ENCODE measurements around the gene RCHY1.

DNA sequence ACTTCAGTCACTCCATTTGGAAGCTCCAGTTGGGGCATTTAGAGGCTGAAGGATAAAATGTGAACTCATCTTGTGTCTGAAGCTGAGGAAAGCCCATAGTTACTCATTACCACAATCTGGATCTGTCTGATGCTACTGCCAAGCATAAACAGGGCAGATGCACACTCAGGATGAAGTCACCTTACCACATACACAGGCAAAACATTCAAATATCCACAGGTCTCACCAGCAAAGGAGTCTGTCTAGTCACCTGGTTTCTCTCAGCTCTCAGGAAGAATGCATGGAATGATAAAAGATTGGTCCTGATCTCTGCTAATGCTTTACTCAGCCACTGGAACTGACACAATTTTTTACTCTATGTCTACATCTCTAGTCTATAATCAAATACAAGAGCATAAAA is 28.6 kb upstream of the RCHY1 start:
- TF ChIP-seq, protein P1, sequence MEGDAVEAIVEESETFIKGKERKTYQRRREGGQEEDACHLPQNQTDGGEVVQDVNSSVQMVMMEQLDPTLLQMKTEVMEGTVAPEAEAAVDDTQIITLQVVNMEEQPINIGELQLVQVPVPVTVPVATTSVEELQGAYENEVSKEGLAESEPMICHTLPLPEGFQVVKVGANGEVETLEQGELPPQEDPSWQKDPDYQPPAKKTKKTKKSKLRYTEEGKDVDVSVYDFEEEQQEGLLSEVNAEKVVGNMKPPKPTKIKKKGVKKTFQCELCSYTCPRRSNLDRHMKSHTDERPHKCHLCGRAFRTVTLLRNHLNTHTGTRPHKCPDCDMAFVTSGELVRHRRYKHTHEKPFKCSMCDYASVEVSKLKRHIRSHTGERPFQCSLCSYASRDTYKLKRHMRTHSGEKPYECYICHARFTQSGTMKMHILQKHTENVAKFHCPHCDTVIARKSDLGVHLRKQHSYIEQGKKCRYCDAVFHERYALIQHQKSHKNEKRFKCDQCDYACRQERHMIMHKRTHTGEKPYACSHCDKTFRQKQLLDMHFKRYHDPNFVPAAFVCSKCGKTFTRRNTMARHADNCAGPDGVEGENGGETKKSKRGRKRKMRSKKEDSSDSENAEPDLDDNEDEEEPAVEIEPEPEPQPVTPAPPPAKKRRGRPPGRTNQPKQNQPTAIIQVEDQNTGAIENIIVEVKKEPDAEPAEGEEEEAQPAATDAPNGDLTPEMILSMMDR (IDR thresholded peaks at IDR 0.05; ENCODE audit: low read depth, low read length, missing input control), result no peak
- no peak for TF ChIP-seq EGR1 (IDR thresholded peaks at IDR 0.05; ENCODE audit: low read depth in 2 of 2)
- TF ChIP-seq, protein P2, sequence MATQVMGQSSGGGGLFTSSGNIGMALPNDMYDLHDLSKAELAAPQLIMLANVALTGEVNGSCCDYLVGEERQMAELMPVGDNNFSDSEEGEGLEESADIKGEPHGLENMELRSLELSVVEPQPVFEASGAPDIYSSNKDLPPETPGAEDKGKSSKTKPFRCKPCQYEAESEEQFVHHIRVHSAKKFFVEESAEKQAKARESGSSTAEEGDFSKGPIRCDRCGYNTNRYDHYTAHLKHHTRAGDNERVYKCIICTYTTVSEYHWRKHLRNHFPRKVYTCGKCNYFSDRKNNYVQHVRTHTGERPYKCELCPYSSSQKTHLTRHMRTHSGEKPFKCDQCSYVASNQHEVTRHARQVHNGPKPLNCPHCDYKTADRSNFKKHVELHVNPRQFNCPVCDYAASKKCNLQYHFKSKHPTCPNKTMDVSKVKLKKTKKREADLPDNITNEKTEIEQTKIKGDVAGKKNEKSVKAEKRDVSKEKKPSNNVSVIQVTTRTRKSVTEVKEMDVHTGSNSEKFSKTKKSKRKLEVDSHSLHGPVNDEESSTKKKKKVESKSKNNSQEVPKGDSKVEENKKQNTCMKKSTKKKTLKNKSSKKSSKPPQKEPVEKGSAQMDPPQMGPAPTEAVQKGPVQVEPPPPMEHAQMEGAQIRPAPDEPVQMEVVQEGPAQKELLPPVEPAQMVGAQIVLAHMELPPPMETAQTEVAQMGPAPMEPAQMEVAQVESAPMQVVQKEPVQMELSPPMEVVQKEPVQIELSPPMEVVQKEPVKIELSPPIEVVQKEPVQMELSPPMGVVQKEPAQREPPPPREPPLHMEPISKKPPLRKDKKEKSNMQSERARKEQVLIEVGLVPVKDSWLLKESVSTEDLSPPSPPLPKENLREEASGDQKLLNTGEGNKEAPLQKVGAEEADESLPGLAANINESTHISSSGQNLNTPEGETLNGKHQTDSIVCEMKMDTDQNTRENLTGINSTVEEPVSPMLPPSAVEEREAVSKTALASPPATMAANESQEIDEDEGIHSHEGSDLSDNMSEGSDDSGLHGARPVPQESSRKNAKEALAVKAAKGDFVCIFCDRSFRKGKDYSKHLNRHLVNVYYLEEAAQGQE (IDR thresholded peaks at IDR 0.05), result no peak
- TF ChIP-seq TAF1 (conservative IDR thresholded peaks at IDR 0.05), result no peak
- TF ChIP-seq YY1 (IDR thresholded peaks at IDR 0.05), result no peak
- no peak for TF ChIP-seq RAD21 (IDR thresholded peaks at IDR 0.05)
- TF ChIP-seq GABPA (IDR thresholded peaks at IDR 0.05 in 1 of 2, conservative IDR thresholded peaks at IDR 0.05 in 1 of 2), result no peak
- TF ChIP-seq, protein P3, sequence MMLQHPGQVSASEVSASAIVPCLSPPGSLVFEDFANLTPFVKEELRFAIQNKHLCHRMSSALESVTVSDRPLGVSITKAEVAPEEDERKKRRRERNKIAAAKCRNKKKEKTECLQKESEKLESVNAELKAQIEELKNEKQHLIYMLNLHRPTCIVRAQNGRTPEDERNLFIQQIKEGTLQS (IDR thresholded peaks at IDR 0.05), result no peak
- TF ChIP-seq, protein P4, sequence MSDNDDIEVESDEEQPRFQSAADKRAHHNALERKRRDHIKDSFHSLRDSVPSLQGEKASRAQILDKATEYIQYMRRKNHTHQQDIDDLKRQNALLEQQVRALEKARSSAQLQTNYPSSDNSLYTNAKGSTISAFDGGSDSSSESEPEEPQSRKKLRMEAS (IDR thresholded peaks at IDR 0.05), result no peak
- TF ChIP-seq, protein P5, sequence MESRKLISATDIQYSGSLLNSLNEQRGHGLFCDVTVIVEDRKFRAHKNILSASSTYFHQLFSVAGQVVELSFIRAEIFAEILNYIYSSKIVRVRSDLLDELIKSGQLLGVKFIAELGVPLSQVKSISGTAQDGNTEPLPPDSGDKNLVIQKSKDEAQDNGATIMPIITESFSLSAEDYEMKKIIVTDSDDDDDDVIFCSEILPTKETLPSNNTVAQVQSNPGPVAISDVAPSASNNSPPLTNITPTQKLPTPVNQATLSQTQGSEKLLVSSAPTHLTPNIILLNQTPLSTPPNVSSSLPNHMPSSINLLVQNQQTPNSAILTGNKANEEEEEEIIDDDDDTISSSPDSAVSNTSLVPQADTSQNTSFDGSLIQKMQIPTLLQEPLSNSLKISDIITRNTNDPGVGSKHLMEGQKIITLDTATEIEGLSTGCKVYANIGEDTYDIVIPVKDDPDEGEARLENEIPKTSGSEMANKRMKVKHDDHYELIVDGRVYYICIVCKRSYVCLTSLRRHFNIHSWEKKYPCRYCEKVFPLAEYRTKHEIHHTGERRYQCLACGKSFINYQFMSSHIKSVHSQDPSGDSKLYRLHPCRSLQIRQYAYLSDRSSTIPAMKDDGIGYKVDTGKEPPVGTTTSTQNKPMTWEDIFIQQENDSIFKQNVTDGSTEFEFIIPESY (IDR thresholded peaks at IDR 0.05), result no peak
- no peak for TF ChIP-seq SP1 (IDR thresholded peaks at IDR 0.05)
- TF ChIP-seq JUND (IDR thresholded peaks at IDR 0.05), result no peak
- no peak for TF ChIP-seq HNF4A (conservative IDR thresholded peaks at IDR 0.05)
